HEK293 (cell line): ENCODE data around the gene SYT13.

Source experiments
- CTCF ChIP-seq: fragments of 450-650 bp; formaldehyde crosslinking; IDR thresholded peaks from 2 replicates; pipeline ENCODE4 v1.5.1; 2016; ENCODE audit warnings: missing biosample characterization, missing genetic modification characterization
- KLF10 ChIP-seq: fragments of 450-650 bp; IDR thresholded peaks from 2 replicates; pipeline ENCODE4 v1.5.1; 2018; ENCODE audit warnings: missing biosample characterization, mild to moderate bottlenecking, missing genetic modification characterization
- PRDM4 ChIP-seq: fragments of 450-650 bp; formaldehyde crosslinking; IDR thresholded peaks from 2 replicates; pipeline ENCODE4 v1.5.1; 2017; ENCODE audit warnings: missing biosample characterization, missing genetic modification characterization
- TCF7L2 ChIP-seq: IDR thresholded peaks from 2 replicates; pipeline ENCODE4 v1.6.1; 2011; ENCODE audit warnings: low read depth, mild to moderate bottlenecking, inconsistent platforms, low read length, moderate library complexity, borderline replicate concordance
- ZBTB49 ChIP-seq: fragments of 450-650 bp; formaldehyde crosslinking; IDR thresholded peaks from 2 replicates; pipeline ENCODE4 v1.5.1; 2016; ENCODE audit warnings: missing biosample characterization, missing genetic modification characterization, low read depth
- ZBTB7A ChIP-seq: fragments of 450-650 bp; formaldehyde crosslinking; IDR thresholded peaks from 2 replicates; pipeline ENCODE4 v1.5.1; 2016; ENCODE audit warnings: low read depth, missing biosample characterization, missing genetic modification characterization
- ZNF133 ChIP-seq: fragments of 450-650 bp; formaldehyde crosslinking; IDR thresholded peaks from 2 replicates; pipeline ENCODE4 v1.5.1; 2016; ENCODE audit warnings: missing biosample characterization, missing genetic modification characterization
- ZNF280D ChIP-seq: fragments of 450-650 bp; formaldehyde crosslinking; IDR thresholded peaks from 2 replicates; pipeline ENCODE4 v1.5.1; 2016; ENCODE audit warnings: missing biosample characterization, missing genetic modification characterization
- ZNF302 ChIP-seq: fragments of 450-650 bp; formaldehyde crosslinking; IDR thresholded peaks from 2 replicates; pipeline ENCODE4 v1.5.1; 2016; ENCODE audit warnings: missing biosample characterization, missing genetic modification characterization, low read depth
- ZNF416 ChIP-seq: fragments of 450-650 bp; formaldehyde crosslinking; IDR thresholded peaks from 2 replicates; pipeline ENCODE4 v1.5.1; 2016; ENCODE audit warnings: missing biosample characterization, missing genetic modification characterization
- ZNF580 ChIP-seq: fragments of 450-650 bp; formaldehyde crosslinking; IDR thresholded peaks from 2 replicates; pipeline ENCODE4 v1.5.1; 2016; ENCODE audit warnings: missing biosample characterization, missing genetic modification characterization
- ZNF660 ChIP-seq: fragments of 450-650 bp; IDR thresholded peaks from 2 replicates; pipeline ENCODE4 v1.5.1; 2018; ENCODE audit warnings: missing biosample characterization, mild to moderate bottlenecking, missing genetic modification characterization
- ZSCAN16 ChIP-seq: fragments of 450-650 bp; formaldehyde crosslinking; IDR thresholded peaks from 2 replicates; pipeline ENCODE4 v1.5.1; 2016; ENCODE audit warnings: missing biosample characterization, missing genetic modification characterization

GRCh38 chr11:45270946-45271716 is 15.0 kb downstream of the SYT13 start:
- TF ChIP-seq CTCF (no peak), ZNF280D (tag by site-specific recombination) (no peak), ZBTB49 (tag by site-specific recombination) (no peak), ZNF416 (tag by site-specific recombination) (no peak), ZSCAN16 (tag by site-specific recombination) (no peak), KLF10 (no peak), ZBTB7A (tag by site-specific recombination) (no peak), PRDM4 (tag by site-specific recombination) (no peak), ZNF580 (no peak), TCF7L2 (no peak), ZNF302 (no peak), ZNF660 (tag by site-specific recombination) (no peak), ZNF133 (tag by site-specific recombination) (no peak)
